ENCODE data around the gene OR4P4.

OR4P4 gene

DNA sequence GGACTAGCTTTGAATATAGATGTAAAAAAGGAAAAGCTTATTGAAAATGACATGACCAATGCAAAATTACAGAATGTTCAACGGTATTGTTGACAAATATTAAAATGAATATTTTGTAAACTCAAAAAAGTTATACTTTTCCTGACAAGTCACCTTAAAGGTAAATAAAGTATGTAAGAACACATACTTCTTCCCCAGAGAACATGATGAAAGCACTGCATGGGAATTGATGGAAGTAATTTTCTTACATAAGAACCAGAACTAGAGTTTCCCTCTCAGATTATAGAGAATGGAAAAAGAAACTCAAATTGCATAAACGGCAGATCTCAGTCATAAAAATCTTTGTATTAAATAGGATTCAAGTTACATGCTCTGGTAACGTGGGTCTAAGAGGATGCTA lies at the start of gene OR4P4:
Gene OR4P4, plus strand, starts transcription at position 301 of the 400 bp plus-strand sequence.
- FAIRE-seq (no peak), DNase-seq (ENCODE audit: insufficient read length, low spot score) (no peak)

DNA sequence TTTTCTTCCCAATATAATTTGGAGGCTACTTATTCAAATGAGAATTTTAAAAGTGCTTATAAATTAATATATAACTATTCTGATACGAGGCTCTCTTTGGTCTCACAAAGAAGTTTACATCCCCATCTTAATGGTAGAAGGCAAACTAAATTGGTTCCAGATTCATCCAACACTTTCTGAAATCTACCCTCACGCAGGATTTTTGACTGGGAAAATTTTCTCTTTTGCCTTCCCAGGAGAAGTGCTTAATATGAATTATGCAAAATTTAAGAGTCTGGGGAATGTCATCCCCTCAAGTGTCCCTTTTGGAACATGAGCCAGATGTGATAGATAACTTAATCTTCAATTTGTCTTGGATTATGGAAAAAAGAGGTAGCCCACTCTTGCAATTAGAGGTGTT lies 27.4 kb upstream of the OR4P4 start, which contains the start of gene OR4C11:
Gene OR4C11, minus strand, starts transcription at position 101 of the 400 bp plus-strand sequence. CDS start 3,272 bp downstream, outside the sequence.
- DNase-seq (ENCODE audit: insufficient read length, low spot score) (no peak), FAIRE-seq (no peak)

DNA sequence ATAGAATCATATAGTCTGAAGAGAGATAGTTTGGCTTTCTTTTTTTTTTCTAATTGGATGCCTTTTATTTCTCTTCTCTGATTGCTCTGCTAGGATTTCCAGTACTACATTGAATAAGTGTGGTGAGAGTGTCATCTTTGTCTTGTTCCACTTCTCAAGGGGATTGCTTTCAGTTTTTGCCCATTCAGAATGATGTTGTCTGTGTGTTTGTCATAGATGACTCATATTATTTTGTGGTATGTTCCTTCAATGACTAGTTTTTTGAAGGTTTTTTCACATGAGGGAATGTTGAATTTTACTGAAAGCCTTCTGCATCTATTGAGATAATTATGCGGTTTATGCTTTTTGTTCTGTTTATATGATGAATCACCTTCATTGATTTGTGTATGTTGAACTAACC lies 10.4 kb upstream of the OR4P4 start:
- DNase-seq (ENCODE audit: insufficient read length, low spot score) (no peak), FAIRE-seq (no peak)

DNA sequence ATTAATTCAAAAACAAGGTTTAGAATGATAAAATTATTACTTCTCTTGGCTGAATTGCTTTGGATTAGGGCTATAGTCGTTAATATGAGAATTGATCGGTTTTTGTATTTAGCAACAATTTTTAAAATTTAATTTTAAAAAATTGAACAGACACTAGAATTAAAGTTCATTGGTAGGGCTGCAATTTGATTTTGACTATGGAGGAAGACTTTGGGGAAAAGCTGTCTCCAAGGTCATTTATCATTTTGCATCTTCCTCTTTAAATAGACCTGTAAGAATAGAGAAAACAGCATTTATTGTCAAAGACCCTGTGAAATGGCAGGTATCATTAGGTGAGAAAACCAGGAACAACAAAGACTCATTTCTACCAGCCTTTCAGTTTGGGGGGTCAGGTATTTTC lies 13.1 kb downstream of the OR4P4 start, which contains the start of gene OR4S2:
Gene OR4S2, plus strand, starts transcription at position 301 of the 400 bp plus-strand sequence. CDS start 2,577 bp downstream, outside the sequence.
- DNase-seq (ENCODE audit: insufficient read length, low spot score) (no peak), FAIRE-seq (no peak)

DNA sequence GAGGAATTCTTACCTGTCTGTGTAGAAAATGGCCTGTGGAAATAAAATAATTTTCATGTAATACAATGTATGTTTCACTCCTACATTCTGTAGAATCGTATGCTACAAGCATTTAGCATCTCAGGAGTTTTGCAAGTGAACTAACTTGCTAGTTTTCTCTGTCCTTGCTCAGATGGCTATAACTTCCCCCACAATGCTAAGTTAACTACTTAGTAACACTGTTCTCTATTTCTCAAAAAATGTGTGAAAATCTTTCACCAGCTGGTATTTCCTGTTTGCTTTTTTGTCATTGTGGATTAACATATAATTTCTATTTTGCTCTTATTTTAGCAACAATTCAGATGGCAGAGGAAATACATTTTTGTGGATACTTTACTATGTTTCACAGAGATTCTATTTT lies 17.6 kb downstream of the OR4P4 start:
- no peak for DNase-seq (ENCODE audit: insufficient read length, low spot score)
- no peak for FAIRE-seq

DNA sequence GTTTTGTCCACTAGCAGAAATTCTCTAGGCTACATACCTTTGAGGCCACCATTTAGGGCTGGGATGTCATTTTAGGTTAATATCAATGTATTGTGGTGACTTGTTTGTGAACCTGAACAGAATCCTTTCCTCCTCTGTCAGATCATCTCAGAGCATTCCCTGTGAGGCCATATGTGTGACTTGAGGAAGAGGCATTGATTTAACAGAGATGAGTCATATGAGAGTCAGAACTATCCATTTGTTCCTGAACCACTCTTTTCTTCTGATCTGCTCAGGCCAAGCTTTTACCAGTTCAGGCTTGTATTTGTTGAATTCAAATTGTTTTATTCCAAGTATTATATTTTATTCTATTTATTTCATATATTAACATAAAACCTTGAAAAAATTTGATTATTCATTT lies 20.2 kb downstream of the OR4P4 start:
- no peak for DNase-seq (ENCODE audit: insufficient read length, low spot score)
- no peak for FAIRE-seq

DNA sequence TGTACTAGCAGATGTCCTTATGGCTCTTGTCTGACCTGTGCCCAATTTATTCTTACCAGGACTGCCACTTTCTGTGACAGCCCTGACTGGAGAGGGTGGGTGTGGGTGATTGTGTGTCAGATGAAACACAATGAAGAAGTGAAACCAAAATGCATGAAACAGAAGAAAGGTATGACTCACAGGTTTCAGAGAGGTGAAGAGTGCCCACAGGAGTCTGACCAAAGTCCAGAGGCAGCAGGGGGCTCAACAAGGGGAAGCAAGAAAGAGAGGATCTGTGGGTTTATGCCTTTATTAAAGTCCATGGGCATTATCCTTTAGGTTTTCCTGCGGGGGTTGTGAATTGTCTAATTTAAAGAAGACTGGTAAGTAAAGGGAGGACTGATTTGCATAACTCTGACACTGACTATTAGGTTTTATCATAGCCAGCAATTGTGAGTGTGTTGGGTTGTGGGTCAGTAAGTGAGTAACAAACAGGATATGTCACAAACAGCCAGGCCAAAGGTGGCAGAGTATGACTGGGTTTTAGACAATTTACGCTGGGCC lies 23.2 kb downstream of the OR4P4 start:
- FAIRE-seq: no peak
- no peak for DNase-seq (ENCODE audit: insufficient read length, low spot score)

DNA sequence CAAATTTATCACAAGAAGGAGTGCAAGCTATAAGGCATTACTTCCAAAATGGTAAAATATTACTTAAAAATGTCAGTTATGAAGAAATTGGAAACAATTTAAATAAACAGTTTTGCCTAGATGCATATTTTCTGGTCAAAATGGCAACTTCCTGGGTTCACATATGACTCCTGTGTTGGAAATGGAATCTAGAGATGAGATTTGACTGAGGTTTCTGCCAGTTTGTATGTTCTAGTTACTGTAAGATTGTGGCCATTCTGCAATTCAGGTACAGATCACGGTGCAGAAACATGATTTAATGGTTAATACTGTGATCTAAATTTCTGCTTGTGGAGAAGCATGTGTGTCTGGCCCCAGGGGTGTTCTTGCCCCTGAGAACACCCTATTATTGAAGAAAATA lies 23.7 kb downstream of the OR4P4 start:
- no peak for DNase-seq (ENCODE audit: insufficient read length, low spot score)
- FAIRE-seq: no peak

DNA sequence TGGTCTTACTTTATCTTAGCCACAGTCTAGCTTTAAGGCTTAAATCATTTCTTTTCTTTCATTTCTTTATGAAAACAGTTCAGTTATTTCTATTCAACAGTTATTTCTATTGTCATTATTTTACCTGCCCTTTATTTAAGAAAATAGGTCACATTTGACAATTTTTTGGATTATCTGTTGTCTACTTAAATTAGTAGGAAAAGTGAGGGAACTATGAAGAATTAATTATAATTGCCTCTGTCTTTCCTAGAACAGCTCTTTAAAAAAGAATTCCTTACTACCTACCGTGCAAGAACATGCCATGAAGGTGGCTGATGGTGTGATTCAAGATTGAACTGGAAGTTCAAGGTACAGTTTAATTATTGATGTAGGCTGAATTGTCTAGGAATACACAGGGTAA lies 27.0 kb downstream of the OR4P4 start, which contains the start of gene OR4C6:
Gene OR4C6, plus strand, starts transcription at position 301 of the 400 bp plus-strand sequence. CDS start 2,966 bp downstream, outside the sequence.
- DNase-seq (ENCODE audit: insufficient read length, low spot score) (no peak), FAIRE-seq (no peak)

DNA sequence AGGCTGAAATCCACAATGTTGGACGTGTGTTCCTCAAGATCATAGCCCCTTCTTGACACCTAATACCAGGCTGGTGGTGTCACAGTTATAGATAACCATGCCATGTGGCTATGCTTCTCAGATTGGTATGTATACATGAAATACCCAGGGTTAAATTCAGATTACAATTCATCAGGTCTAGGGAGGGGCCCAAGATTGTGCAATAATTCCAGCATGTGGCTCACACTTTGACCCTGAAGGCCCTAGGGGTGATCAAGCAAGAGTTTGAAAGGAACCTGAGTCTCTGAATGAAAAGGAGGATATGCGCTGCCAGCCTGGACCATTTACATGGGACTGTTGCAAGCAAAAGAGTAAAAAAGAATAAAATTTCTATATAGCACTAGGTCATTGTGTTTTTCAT lies 34.5 kb downstream of the OR4P4 start:
- FAIRE-seq (no peak), DNase-seq (ENCODE audit: insufficient read length, low spot score) (no peak)

DNA sequence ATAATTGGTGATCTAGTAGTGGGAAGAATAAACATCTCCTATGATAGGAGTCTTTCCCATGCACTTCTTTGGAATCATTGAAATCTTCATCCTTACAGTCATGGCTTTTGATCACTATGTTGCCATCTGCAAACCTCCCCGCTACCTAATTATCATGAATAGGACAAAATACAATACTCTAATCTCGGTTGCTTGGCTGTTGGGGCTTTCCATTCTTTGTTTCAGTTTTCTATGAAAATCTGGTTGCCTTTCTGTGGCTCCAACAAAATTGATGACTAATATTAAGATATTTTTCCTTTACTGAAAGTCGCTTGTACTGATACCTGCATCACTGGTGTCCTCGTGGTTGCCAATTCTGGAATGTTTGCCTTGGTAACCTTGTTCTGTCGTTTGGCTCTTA lies 38.9 kb downstream of the OR4P4 start:
- DNase-seq (ENCODE audit: insufficient read length, low spot score) (no peak), FAIRE-seq (no peak)
